ENCODE results near the gene LMAN1L.

LMAN1L gene

DNA sequence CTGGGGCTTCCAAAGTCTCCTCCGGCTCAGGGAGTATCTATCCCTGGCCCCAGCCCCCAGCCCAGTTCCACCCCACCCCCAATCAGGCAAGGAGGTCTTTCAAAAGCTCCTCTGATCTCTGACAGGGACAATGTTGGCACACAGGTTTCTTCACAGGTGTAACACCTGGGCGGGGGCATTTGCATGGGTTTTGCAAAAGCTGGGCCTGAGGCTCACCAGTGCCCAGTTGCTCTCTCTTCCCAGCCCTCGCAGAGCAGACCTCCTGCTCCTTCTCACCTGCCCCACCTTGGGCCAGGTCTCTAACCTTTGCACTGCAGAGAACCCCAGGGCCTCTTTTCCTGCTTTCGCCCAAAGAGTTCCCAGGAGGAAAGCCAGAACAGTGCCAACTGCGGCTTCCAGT lies 39.3 kb upstream of the LMAN1L start:
- H3K4me2 ChIP-seq = peak overlapping the region; percentile 94 to 100 (median 98)
- peaks cover 0 to 11% (median 0%) of the 10 kb centered on the region in 11 experiments; a peak in 2 of 22 replicates for H4K20me1 ChIP-seq
- H3K4me1 ChIP-seq = peaks cover 73 to 83% (median 78%) of the 10 kb centered on the region in 10 experiments
- no peaks in the 10 kb centered on the region for H3K36me3 ChIP-seq
- peak overlapping the region in 9 of 11 experiments; percentile 0 to 57 (median 37); a peak in 12 of 22 replicates for H3K9ac ChIP-seq
- no peak overlapping the region for H3K4me3 ChIP-seq
- TF ChIP-seq Cebpa-rat (IDR thresholded peaks at IDR 0.05) = no peak
- H3K27me3 ChIP-seq = no peaks in the 10 kb centered on the region
- no peaks in the 10 kb centered on the region for H3K9me3 ChIP-seq (replicated peaks in 1 of 11)
- peak overlapping the region in 9 of 11 experiments; percentile 28 to 99 (median 41); a peak in 15 of 22 replicates for H3K27ac ChIP-seq

DNA sequence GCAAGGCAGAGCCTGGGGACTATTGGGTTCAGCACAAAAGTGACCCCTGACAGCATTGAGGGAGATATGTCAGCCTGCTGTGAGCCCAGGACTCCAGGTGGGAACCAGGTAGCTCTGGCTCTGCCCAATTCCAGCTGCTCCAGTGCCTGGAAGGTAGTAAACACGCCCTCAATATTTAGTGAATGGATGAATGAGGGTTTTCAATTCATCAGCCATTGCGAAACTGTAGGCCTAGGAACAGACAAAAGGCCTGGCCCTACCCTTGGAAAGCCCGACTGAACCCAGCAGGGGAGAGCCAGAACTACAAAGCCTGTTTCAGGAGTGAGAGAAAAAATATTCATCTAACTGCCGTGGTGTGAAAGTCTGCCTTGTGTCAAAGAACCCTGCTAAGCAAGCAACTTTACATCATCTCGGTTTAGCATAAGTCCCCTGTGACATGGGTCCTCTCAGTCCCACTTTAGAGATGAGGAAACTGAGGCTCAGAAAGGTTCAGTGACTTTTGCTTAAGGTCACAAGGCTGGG lies 38.8 kb upstream of the LMAN1L start:
- H3K27ac ChIP-seq = peak overlapping the region in 9 of 11 experiments; percentile 28 to 99 (median 41); a peak in 16 of 22 replicates
- H3K9me3 ChIP-seq (replicated peaks in 1 of 11) = no peaks in the 10 kb centered on the region
- H4K20me1 ChIP-seq = peaks cover 0 to 11% (median 0%) of the 10 kb centered on the region in 11 experiments; a peak in 2 of 22 replicates
- peak in 7 of 11 experiments; percentile 21 to 74 (median 46); a peak in 7 of 22 replicates for TF ChIP-seq Cebpa-rat (IDR thresholded peaks at IDR 0.05)
- H3K4me2 ChIP-seq = peak overlapping the region; percentile 94 to 100 (median 98)
- H3K36me3 ChIP-seq = no peaks in the 10 kb centered on the region
- H3K9ac ChIP-seq = peak overlapping the region in 9 of 11 experiments; percentile 0 to 55 (median 37); a peak in 13 of 22 replicates
- H3K27me3 ChIP-seq = no peaks in the 10 kb centered on the region
- peaks cover 77 to 84% (median 82%) of the 10 kb centered on the region in 10 experiments for H3K4me1 ChIP-seq
- H3K4me3 ChIP-seq = no peak overlapping the region

GRCh38 chr15:74775132-74775562 lies 37.5 kb upstream of the LMAN1L start:
- peaks cover 91 to 97% (median 96%) of the 10 kb centered on the region in 10 experiments for H3K4me1 ChIP-seq
- no peaks in the 10 kb centered on the region for H3K9me3 ChIP-seq (replicated peaks in 1 of 11)
- H4K20me1 ChIP-seq = peaks cover 0 to 6% (median 0%) of the 10 kb centered on the region in 11 experiments; a peak in 2 of 22 replicates
- peak overlapping the region; percentile 94 to 100 (median 98) for H3K4me2 ChIP-seq
- no peaks in the 10 kb centered on the region for H3K27me3 ChIP-seq
- H3K4me3 ChIP-seq = peak overlapping the region in 3 of 10 experiments; percentile 10 to 18 (median 16); a peak in 1 of 20 replicates
- H3K36me3 ChIP-seq = no peaks in the 10 kb centered on the region
- TF ChIP-seq Cebpa-rat (IDR thresholded peaks at IDR 0.05) = no peak
- peak overlapping the region; percentile 51 to 99 (median 80); a peak in 21 of 22 replicates for H3K9ac ChIP-seq
- H3K27ac ChIP-seq = peak overlapping the region; percentile 98 to 100 (median 100)

- peak overlapping the region; percentile 98 to 100 (median 100) for H3K27ac ChIP-seq
- H3K4me3 ChIP-seq = peak overlapping the region in 2 of 10 experiments; percentile 10 to 16; a peak in 1 of 20 replicates
- H3K36me3 ChIP-seq = no peaks in the 10 kb centered on the region
- H3K9ac ChIP-seq = peak overlapping the region; percentile 51 to 99 (median 80); a peak in 21 of 22 replicates
- no peaks in the 10 kb centered on the region for H3K9me3 ChIP-seq (replicated peaks in 1 of 11)
- H3K27me3 ChIP-seq = no peaks in the 10 kb centered on the region
- peaks cover 98 to 100% (median 100%) of the 10 kb centered on the region in 10 experiments for H3K4me1 ChIP-seq
- no peak for TF ChIP-seq Cebpa-rat (IDR thresholded peaks at IDR 0.05)
- no peaks in the 10 kb centered on the region; a peak in 1 of 22 replicates for H4K20me1 ChIP-seq
- peak overlapping the region; percentile 94 to 100 (median 98) for H3K4me2 ChIP-seq
These were observed 36.7 kb upstream of the LMAN1L start for GRCh38 chr15:74775894-74776293.

GRCh38 chr15:74776821-74777768 lies 35.5 kb upstream of the LMAN1L start:
- Histone ChIP-seq H3K9ac (peak overlapping the region; percentile 77 to 99 (median 81)), H3K4me2 (peak overlapping the region; percentile 94 to 100 (median 98)), H3K27me3 (no peaks in the 10 kb centered on the region), H3K27ac (peak overlapping the region; percentile 98 to 100 (median 100)), H3K4me3 (peak overlapping the region; percentile 17 to 51 (median 36); a peak in 17 of 20 replicates), H3K9me3 (replicated peaks in 1 of 11) (no peaks in the 10 kb centered on the region), H3K36me3 (no peaks in the 10 kb centered on the region), H3K4me1 (peaks cover 96 to 97% (median 96%) of the 10 kb centered on the region in 10 experiments), H4K20me1 (no peaks in the 10 kb centered on the region; a peak in 1 of 22 replicates)
- peak in 8 of 11 experiments; percentile 51 to 95 (median 88); a peak in 16 of 22 replicates for TF ChIP-seq Cebpa-rat (IDR thresholded peaks at IDR 0.05)

DNA sequence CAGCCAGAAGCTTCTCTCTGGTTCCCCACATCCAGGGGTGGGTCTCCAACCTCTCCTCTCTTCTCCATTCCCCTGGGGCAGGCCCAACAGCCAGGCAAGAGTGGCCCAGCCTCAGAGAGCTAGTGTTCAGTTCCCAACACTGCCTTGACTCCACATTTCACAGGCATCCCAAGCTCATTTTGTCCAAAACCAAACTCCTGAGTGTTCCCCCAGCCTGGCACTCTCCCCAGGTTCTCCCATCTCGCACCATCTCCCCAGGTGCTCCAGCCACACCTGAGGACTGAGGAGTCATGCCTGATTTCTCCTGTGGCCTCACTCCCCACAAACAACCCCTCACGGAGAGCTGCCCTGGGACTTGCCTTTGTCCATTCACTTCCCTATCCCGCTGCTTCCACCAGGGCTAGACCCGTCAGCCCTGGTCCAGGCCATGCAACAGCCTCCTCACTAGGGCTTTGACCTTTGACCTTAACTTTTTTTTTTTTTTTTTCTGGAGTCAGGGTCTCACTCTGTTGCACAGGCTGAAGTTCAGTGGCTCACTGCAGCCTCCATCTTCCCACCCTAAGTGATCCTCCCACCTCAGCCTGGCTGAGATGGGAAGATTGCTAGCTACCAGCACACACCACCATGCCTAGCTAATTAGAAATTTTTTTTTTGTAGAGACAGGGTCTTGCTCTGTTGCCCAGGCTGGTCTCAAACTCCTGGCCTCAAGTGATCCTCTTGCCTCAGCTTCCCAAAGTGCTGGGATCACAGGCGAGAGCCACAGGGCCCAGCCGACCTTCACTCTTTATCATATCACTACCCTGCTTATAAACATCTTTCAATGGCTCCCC lies 34.7 kb upstream of the LMAN1L start:
- Histone ChIP-seq H3K9me3 (replicated peaks in 1 of 11) (no peaks in the 10 kb centered on the region), H3K4me2 (peak overlapping the region; percentile 94 to 100 (median 98)), H3K4me3 (peak overlapping the region in 7 of 10 experiments; percentile 3 to 51 (median 27); a peak in 5 of 20 replicates), H3K36me3 (no peaks in the 10 kb centered on the region), H4K20me1 (peaks cover 0 to 6% (median 4%) of the 10 kb centered on the region in 11 experiments; a peak in 11 of 22 replicates), H3K9ac (peak overlapping the region; percentile 68 to 99 (median 81); a peak in 21 of 22 replicates), H3K4me1 (peaks cover 87 to 92% (median 88%) of the 10 kb centered on the region in 10 experiments), H3K27me3 (no peaks in the 10 kb centered on the region), H3K27ac (peak overlapping the region; percentile 98 to 100 (median 100))
- TF ChIP-seq Cebpa-rat (IDR thresholded peaks at IDR 0.05) = no peak

- 0 out of 20 replicates have a peak overlapping the region, but pooled peaks of 1 of the 10 experiments have one; percentile 3 for H3K4me3 ChIP-seq
- H4K20me1 ChIP-seq = peaks cover under 1 to 12% (median 9%) of the 10 kb centered on the region in 11 experiments; a peak in 19 of 22 replicates
- H3K27ac ChIP-seq = peak overlapping the region; percentile 98 to 100 (median 100)
- H3K9ac ChIP-seq = peak overlapping the region; percentile 68 to 99 (median 81); a peak in 21 of 22 replicates
- no peaks in the 10 kb centered on the region for H3K9me3 ChIP-seq (replicated peaks in 1 of 11)
- H3K36me3 ChIP-seq = no peaks in the 10 kb centered on the region
- H3K27me3 ChIP-seq = no peaks in the 10 kb centered on the region
- peaks cover 81 to 92% (median 84%) of the 10 kb centered on the region in 10 experiments for H3K4me1 ChIP-seq
- H3K4me2 ChIP-seq = peak overlapping the region; percentile 94 to 100 (median 98)
- no peak for TF ChIP-seq Cebpa-rat (IDR thresholded peaks at IDR 0.05)
These were observed 34.0 kb upstream of the LMAN1L start for GRCh38 chr15:74778599-74778970.
